ENCODE measurements around the gene CCDC170.

DNA sequence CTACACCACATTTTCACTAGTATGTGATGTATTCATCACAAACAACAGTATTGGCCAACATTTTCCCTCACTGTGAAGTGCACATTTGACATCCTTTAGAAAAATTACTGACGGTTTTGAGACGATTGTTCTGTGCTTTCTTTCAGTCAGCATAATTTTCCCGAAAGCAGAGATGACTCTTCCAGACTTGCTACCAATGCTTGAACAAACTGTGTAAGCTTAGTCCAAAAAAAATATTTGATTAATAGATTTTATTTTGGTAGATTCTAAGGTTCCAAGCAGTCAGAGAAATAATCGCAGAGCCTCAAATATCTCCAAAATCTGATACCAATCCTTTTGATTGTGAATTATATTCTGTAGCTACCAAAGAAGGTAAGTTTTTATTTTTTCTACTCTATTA lies 162.6 kb downstream of the CCDC170 start:
- no peak for TF ChIP-seq EZH2 (IDR thresholded peaks at IDR 0.05; ENCODE audit: borderline replicate concordance, low read depth, low read length, severe bottlenecking)
- TF ChIP-seq, protein P1, sequence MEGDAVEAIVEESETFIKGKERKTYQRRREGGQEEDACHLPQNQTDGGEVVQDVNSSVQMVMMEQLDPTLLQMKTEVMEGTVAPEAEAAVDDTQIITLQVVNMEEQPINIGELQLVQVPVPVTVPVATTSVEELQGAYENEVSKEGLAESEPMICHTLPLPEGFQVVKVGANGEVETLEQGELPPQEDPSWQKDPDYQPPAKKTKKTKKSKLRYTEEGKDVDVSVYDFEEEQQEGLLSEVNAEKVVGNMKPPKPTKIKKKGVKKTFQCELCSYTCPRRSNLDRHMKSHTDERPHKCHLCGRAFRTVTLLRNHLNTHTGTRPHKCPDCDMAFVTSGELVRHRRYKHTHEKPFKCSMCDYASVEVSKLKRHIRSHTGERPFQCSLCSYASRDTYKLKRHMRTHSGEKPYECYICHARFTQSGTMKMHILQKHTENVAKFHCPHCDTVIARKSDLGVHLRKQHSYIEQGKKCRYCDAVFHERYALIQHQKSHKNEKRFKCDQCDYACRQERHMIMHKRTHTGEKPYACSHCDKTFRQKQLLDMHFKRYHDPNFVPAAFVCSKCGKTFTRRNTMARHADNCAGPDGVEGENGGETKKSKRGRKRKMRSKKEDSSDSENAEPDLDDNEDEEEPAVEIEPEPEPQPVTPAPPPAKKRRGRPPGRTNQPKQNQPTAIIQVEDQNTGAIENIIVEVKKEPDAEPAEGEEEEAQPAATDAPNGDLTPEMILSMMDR (IDR thresholded peaks at IDR 0.05; ENCODE audit: borderline replicate concordance, extremely low read depth, low read length, poor library complexity, severe bottlenecking) = no peak
